NCI-H526 treated with DMSO at 0.1 percent for 48 hours (cell line): ENCODE measurements around the gene PIM3.
"Not testable (repeated sequence)": the region's sequence is repeated elsewhere in the genome, so short reads cannot be mapped to it uniquely, and the experiment has no call there.

Source experiments
- DNase-seq: peaks from one replicate; lab custom pipeline; 2025; lab: John Stamatoyannopoulos, UW

PIM3 gene

GRCh38 chr22:49966774-49967705 lies 6.5 kb downstream of the PIM3 start:
- DNase-seq: no peak

DNA sequence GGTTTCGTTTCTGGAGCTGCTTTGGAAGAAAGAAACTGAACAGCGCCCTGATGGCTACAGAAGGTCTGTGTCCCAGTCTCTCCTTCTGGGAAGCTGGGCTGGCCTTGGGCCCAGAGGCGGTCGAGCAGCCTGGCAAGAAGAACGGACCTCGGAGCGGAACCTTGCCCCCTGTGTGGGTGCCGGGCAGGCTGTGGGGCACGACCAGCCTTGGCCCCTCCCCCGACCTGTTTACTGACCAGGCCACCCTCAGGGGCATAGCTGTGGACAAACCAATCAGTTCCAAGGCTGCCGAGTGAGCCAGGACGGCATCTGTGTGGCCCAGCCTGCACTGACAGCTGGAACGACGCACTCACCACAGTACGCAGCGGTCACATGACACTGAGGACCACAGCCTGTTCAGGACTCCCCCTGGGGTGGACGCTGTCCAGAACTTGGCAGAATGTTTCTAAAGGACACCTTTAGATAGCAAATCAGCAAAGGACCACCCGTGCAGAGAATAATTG lies 7.2 kb downstream of the PIM3 start:
- DNase-seq: no peak

DNA sequence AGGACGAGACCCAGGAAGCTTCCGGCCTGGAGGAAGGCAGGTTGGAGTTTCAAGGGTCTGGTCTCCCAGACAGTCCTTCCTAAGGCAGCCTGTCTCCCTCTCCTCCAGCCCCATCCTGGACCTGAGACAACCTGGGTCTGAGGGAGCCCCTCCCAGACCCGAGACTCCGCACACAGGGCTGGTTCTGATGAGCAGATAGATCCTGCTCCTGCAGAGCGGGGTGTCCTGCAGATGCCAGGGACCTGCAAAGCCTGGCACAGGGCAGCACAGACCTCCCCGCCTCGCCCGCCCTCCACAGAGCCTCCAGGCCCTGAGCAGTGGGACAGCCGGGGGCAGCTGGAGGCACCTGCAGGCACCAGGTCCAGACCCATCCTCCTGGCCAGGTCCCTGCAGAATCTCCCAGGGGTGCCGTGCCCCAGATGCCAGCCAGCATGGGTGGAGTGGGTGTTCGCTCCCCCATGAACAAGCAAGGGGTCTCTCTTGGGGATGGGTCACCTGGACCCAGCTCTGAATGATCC lies 7.8 kb downstream of the PIM3 start:
- no peak for DNase-seq

GRCh38 chr22:49968831-49969661 lies 8.5 kb downstream of the PIM3 start:
- DNase-seq: no peak

- DNase-seq: no peak
These were observed 9.4 kb downstream of the PIM3 start for GRCh38 chr22:49969751-49970527.

DNA sequence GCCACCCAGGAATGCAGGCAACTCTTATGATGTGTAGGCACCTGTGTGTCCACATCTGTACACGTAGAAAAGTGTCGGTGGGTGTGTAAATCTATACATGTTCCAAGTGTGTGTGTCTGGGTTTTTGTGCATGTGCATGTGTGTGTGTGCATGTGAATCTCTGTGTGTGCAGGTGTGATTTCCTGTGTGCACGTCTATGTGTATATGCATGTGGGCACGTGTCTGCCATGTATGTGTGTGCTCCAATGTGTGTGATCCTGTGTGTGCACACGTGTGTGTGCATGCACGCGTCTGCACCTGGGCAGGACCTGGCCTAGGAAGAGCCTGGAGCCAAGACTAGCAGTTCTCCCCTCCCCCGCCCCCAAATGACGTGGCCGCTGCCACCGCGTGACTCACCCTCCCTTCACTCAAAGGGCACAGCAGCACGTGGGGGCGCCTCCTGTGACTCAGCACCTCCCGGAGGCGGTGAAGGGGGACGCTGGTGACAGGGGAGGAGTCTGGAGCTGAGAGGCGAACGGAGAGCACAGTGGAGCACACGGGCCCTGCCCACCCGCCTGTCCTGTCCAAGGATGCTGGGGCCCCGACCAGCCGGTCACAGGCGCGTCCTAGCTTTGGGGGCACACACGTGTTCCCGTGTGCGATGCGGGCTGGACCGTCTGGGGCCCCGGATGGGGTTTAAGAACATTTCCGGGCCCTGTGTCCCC lies 10.1 kb downstream of the PIM3 start:
- no peak for DNase-seq

GRCh38 chr22:49971232-49972162 lies 10.9 kb downstream of the PIM3 start:
- no peak for DNase-seq

GRCh38 chr22:49972163-49973017 lies 11.8 kb downstream of the PIM3 start:
- DNase-seq: no peak

DNA sequence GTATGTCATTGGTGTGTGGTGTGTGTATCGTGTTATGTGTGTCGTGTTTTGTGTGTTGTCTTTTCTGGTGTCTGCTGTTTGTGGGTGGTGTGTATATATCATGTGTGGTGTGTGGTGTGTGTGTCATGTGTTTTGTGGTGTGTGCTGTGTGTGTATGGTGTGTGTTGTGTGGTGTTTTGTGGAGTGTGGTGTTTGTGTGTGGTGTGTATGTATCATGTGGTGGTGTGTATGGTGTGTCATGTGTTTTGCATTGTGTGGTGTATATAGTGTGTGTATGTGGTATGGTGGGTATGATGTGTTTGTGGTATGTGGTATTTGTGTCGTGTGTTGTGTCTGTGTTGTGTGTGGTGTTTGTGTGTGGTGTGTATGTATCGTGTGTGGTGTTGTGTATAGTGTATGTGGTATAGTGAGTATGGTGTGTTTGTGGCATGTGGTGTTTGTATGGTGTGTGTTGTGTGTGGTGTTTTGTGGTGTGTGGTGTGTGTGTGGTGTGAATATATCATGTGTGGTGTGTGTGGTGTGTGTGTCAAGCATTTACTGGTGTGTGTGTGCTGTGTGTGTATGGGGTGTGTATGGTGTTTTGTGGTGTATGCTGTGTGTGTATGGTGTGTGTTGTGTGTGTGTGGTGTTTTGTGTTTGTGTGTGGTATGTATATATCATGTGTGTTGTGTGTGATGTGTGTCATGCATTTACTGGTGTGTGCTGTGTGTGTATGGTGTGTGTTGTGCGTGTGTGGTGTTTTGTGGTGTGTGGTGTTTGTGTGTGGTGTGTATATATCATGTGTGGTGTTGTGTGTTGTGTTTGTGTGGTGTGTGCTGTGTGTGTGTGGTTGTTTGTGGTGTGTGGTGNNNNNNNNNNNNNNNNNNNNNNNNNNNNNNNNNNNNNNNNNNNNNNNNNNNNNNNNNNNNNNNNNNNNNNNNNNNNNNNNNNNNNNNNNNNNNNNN lies 12.7 kb downstream of the PIM3 start:
- DNase-seq: no peak

GRCh38 chr22:49975543-49976389 lies 15.2 kb downstream of the PIM3 start:
- no peak for DNase-seq

GRCh38 chr22:49976439-49977175 lies 16.0 kb downstream of the PIM3 start:
- no peak for DNase-seq

DNA sequence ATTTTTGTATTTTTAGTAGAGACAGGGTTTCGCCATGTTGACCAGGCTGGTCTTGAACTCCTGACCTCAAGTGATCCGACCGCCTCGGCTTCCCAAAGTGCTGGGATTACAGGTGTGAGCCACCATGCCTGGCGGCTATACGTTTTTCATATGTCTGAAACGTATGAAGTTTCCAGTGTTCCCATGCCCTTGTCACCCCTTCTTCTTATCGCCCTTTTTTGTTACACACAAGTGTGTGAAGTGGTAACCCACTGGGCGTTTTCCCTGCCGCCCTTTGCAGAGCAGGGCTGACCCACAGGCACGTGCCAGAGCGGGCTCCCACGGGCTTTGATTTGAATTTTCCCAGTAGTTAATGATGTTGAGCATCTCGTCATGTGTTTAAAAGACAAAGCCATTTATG lies 17.0 kb downstream of the PIM3 start:
- no peak for DNase-seq

GRCh38 chr22:49979587-49980264 lies 19.2 kb downstream of the PIM3 start:
- no peak for DNase-seq

DNA sequence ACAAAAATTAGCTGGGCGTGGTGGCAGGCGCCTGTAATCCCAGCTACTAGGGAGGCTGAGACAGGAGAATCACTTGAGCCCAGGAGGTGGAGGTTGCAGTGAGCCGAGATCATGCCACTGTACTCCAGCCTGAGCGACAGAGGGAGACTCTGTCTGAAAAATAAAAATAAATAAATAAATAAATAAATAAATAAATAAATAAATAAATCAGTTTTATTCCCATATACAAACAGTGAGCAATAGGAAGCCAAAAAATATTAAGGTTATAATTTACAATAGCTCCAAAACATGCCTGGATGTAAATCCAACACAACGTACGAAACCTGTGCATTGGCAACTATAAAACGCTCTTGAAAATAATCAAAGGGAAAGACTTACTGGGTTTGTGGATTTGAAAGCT lies 21.2 kb downstream of the PIM3 start:
- DNase-seq: not testable (repeated sequence)

DNA sequence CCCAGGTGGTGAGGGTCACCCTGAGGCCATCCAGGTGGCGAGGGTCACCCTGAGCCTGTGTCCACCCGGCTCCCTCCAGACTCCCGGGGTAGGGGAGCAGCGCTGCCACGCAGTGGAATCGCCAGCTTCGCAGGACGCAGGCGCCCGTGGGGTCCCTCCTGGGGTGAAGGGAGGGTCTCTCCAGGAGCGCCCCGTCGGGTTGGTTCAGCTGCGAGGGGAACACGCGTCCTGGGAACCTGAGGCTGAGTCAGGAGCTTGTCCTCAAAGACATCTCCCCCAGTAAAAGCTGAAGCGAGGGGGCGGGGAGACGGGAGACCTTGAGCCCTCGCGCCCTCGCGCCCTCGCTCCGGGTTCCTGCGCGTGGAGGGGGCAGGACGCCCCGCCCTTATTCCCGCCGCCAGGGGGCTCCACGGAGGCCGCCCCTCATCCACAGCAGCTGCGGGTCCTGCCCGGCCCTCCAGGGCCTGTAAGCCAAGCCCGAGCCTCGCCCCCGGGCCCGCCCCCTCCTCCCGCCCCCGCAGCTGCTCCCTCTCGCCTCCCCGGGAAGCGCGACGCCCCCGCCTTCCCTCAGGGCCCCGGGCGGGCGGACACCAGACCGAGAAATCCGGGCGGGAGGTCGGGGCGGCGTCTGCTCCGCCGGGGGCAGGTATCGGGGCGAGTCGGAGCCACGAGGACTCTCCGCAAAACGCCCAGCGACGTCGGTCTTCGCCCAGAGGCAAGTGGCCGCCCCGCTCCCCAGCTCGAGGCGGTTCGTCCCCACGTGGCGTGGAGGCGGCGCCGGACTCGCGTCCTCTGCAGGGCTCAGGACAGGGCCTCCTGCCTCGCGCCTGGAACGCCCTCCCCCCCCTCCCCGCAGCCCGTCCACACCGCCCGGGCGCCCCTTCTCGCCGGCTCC lies 22.8 kb downstream of the PIM3 start:
- no peak for DNase-seq
